Tibial artery (tissue), 4 donors: ENCODE data around the gene EHD1.

ENCODE experiments used
- DNase-seq, 2 donors: peaks; one replicate each; pipeline ENCODE4 v3.0.0-alpha.2; 2019
- H3K27ac ChIP-seq, 2 donors: fragments of 200-600 bp; sonication (generic) in 1 of 2; 1 replicate in 1 of 2; 2 replicates in 1 of 2; pipeline ENCODE4 v1.5.1; 2018 to 2019; ENCODE audit warnings: mild to moderate bottlenecking in 1 of 2
- H3K27me3 ChIP-seq, 2 donors: fragments of 200-600 bp; sonication (generic) in 1 of 2; one replicate each; pipeline versions ENCODE4 v1.5.1 to v1.6.0; 2016 to 2019
- H3K36me3 ChIP-seq, 3 donors: fragments of 200-600 bp; sonication (generic) in 2 of 3; one replicate each; pipeline ENCODE4 v1.5.1; 2016 to 2019; ENCODE audit warnings: mild to moderate bottlenecking in 2 of 3
- H3K4me1 ChIP-seq, 4 donors: fragments of 200-600 bp; sonication (generic) in 2 of 4; 1 replicate in 3 of 4; 2 replicates in 1 of 4; pipeline ENCODE4 v1.5.1; 2016 to 2019
- H3K4me3 ChIP-seq, 2 donors: fragments of 200-600 bp; sonication (generic) in 1 of 2; 1 replicate in 1 of 2; 2 replicates in 1 of 2; pipeline ENCODE4 v1.5.1; 2018 to 2019; ENCODE audit warnings: mild to moderate bottlenecking in 2 of 2
- H3K9me3 ChIP-seq, 3 donors: fragments of 200-600 bp; sonication (generic) in 1 of 3; one replicate each; pipeline ENCODE4 v1.5.1; 2016 to 2019
- CTCF ChIP-seq, 2 experiments: fragments of 200-600 bp in 1 of 2; fragments of 450-650 bp in 1 of 2; IDR thresholded peaks; one replicate each; pipeline ENCODE4 v1.5.1; 2017 to 2019; ENCODE audit warnings: antibody characterized with exemption in 2 of 2, mild to moderate bottlenecking in 1 of 2, moderate library complexity in 1 of 2
- intact Hi-C: fragments of 100-400 bp; cut with DNase I; formaldehyde crosslinking; loops from one replicate; pipeline ENCODE4 v1.15.0; 2023; ENCODE audit warnings: low total_unique reads

EHD1 gene

GRCh38 chr11:64893194-64894069 is 15.0 kb upstream of the EHD1 start:
- H3K9me3 ChIP-seq: no peaks in the 10 kb centered on the region
- intact Hi-C loops: loop anchor here (2.0 to 5.0 kb wide), 2 partner anchors 47 to 106 kb away; no protein-coding TSS in a partner anchor
- H3K36me3 ChIP-seq: peaks cover 4 to 40% (median 34%) of the 10 kb centered on the region in 3 donors
- DNase-seq: no peak
- H3K4me1 ChIP-seq: peaks cover 0 to 2% (median under 1%) of the 10 kb centered on the region in 4 donors
- no peak overlapping the region for H3K4me3 ChIP-seq
- H3K27me3 ChIP-seq: no peaks in the 10 kb centered on the region
- no peak for TF ChIP-seq CTCF (IDR thresholded peaks at IDR 0.05)
- no peak overlapping the region for H3K27ac ChIP-seq

- intact Hi-C loops: loop anchor here (5.0 kb wide), 1 partner anchor 106 kb away; no protein-coding TSS in a partner anchor
- Histone ChIP-seq H3K4me3 (no peak overlapping the region), H3K27ac (no peak overlapping the region)
These were observed 14.4 kb upstream of the EHD1 start for GRCh38 chr11:64892838-64893193.

GRCh38 chr11:64892411-64892831 is 14.0 kb upstream of the EHD1 start:
- intact Hi-C loops: loop anchor here (5.0 kb wide), 1 partner anchor 105 kb away; no protein-coding TSS in a partner anchor
- no peak overlapping the region for H3K4me3 ChIP-seq
- no peak for DNase-seq
- H3K27me3 ChIP-seq: no peaks in the 10 kb centered on the region
- no peak overlapping the region for H3K27ac ChIP-seq
- H3K9me3 ChIP-seq: no peaks in the 10 kb centered on the region
- H3K4me1 ChIP-seq: peaks cover 0 to 12% (median 8%) of the 10 kb centered on the region in 4 donors
- TF ChIP-seq CTCF (IDR thresholded peaks at IDR 0.05): no peak
- peaks cover 0 to 30% (median 24%) of the 10 kb centered on the region in 3 donors for H3K36me3 ChIP-seq

More at GRCh38 chr11:64892838-64893193, 14.4 kb upstream of the EHD1 start:
- DNase-seq: no peak
- no peaks in the 10 kb centered on the region for H3K9me3 ChIP-seq
- peaks cover 0 to 8% (median 4%) of the 10 kb centered on the region in 4 donors for H3K4me1 ChIP-seq
- no peaks in the 10 kb centered on the region for H3K27me3 ChIP-seq
- peaks cover 0 to 34% (median 28%) of the 10 kb centered on the region in 3 donors for H3K36me3 ChIP-seq
- TF ChIP-seq CTCF (IDR thresholded peaks at IDR 0.05): no peak

- intact Hi-C loops: loop anchor here (5.0 kb wide), 1 partner anchor 105 kb away; no protein-coding TSS in a partner anchor
These were observed 13.5 kb upstream of the EHD1 start for GRCh38 chr11:64891880-64892279.

More at GRCh38 chr11:64891880-64892279, 13.5 kb upstream of the EHD1 start:
- Histone ChIP-seq H3K36me3 (peaks cover 0 to 25% (median 18%) of the 10 kb centered on the region in 3 donors), H3K4me1 (peaks cover 0 to 17% (median 8%) of the 10 kb centered on the region in 4 donors), H3K9me3 (no peaks in the 10 kb centered on the region), H3K4me3 (no peak overlapping the region), H3K27me3 (no peaks in the 10 kb centered on the region), H3K27ac (no peak overlapping the region)
- no peak for DNase-seq
- TF ChIP-seq CTCF (IDR thresholded peaks at IDR 0.05): no peak
